HG02840 (cell line): ENCODE results near the gene ZNF366.

Source experiments
- ATAC-seq: cut with Tn5 transposase; IDR thresholded peaks from one replicate; pipeline ENCODE4 v1.9.1; 2021; ENCODE audit warnings: mild to moderate bottlenecking, moderate library complexity, moderate number of reproducible peaks; ENCODE audit not compliant: unreplicated experiment, low FRiP score

ZNF366 gene, protein sequence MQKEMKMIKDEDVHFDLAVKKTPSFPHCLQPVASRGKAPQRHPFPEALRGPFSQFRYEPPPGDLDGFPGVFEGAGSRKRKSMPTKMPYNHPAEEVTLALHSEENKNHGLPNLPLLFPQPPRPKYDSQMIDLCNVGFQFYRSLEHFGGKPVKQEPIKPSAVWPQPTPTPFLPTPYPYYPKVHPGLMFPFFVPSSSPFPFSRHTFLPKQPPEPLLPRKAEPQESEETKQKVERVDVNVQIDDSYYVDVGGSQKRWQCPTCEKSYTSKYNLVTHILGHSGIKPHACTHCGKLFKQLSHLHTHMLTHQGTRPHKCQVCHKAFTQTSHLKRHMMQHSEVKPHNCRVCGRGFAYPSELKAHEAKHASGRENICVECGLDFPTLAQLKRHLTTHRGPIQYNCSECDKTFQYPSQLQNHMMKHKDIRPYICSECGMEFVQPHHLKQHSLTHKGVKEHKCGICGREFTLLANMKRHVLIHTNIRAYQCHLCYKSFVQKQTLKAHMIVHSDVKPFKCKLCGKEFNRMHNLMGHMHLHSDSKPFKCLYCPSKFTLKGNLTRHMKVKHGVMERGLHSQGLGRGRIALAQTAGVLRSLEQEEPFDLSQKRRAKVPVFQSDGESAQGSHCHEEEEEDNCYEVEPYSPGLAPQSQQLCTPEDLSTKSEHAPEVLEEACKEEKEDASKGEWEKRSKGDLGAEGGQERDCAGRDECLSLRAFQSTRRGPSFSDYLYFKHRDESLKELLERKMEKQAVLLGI

DNA sequence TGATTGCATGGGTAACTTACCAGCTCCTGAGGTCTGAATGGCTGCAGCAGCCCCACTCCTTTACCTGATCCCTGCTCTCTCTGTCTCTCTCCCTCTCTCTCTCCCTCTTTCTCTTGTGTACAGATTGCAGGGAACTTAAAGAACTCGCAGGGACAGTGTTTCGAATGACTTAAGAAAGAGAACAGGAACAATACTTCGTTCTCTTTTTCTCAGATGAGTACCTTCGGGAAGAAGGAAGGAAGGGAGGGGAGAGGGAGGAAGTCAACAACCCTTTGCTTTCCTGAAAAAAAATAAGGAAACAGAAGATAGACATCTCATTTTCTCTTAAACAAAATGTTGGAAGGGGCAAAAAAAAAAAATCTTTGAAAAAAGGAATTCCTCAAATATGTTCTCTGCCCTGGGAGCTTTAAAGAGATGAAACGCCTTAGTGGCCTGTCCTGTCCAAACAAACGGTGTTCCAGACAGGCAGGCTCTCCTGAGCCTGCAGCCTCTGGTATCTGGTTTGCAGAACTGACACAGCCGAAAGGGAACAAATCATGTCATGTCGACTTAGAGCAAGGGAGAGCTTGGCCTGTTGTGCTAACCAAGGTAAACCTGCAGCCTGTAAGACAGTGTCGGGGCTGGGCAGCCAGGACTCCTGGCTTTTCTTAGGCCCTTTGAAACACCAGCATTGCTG, at the start of gene ZNF366:
ZNF366 (minus strand) TSS at position 180 of the 676 bp plus-strand sequence. CDS start 45,914 bp downstream, outside the sequence.
- ATAC-seq = no peak

- ATAC-seq = peak; percentile 72
Observed at GRCh38 chr5:72556351-72557166, 49.3 kb upstream of the ZNF366 start.

DNA sequence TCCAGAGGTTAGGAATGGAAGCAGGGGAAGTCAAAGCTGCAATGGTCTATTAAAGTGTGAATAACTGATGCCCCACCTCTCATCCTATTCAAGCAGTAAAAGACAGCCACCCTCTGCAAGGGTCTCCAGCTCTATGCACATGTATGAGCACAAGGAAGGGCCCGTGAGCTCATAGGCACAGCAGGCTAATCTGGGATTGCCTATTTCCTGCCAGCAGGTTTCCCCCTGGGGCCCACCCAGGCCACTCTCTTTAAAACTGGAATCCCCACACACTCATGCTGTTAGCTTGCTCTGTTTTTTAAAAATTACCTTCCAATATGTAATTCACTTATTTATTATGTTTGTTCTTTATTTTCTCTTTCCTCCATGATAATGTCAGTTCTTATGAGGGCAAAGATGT, 48.7 kb upstream of the ZNF366 start:
- no peak for ATAC-seq

- ATAC-seq = no peak
Observed at GRCh38 chr5:72554897-72555296, 47.7 kb upstream of the ZNF366 start.

GRCh38 chr5:72552041-72552557, 44.9 kb upstream of the ZNF366 start:
- no peak for ATAC-seq

GRCh38 chr5:72550595-72550994, 43.4 kb upstream of the ZNF366 start:
- no peak for ATAC-seq

DNA sequence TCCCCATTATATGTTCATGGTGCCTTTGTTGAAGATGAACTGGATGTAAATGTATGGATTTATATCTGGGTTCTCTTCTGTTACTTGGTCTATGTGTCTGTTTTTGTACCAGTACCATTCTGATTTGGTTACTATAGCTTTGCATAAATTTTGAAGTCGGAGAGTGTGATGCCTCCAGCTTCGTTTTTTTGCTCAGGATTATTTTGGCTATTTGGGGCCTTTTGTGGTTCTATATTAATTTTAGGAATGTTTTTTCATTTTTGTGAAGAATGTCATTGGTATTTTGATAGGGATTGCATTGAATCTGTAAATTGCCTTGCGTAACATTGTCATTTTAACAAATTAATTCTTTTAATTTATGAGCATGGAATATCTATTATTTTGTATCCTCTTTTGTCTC, 36.6 kb upstream of the ZNF366 start:
- no peak for ATAC-seq

DNA sequence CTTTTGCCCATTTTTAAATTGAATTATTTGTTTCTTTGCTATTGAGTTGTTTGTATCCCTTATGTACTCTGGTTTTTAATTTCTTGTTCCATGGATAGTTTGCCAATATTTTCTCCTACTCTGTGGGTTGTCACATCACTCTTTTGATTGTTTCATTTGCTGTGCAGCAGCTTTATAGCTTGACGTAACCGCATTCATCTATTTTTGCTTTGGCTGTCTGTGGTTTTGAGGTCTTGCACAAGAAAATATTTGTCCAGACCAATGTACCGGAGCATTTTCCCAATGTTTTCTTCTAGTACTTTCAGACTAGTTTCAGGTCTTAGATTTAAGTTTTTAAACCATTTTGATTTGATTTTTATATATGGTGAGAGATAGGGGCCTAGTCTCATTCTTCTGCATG, 36.2 kb upstream of the ZNF366 start:
- ATAC-seq = no peak

DNA sequence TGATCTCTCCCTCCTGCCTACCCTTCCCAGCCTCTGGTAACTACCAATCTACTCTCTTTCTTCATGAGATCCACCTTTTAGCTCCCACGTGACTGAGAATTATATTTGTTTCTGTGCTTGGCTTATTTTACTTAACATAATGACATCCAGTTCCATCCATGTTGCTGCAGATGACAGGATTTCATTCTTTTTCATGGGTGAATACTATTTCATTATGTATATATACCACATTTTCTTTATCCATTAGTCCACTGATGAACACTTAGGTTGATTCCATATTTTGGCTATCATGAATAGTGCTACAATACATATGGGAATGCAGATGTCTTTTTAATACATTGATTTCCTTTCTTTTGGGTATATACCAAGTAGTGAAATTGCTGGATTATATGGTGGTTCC, 35.5 kb upstream of the ZNF366 start:
- no peak for ATAC-seq

GRCh38 chr5:72541501-72542225, 34.5 kb upstream of the ZNF366 start:
- ATAC-seq = no peak

GRCh38 chr5:72540759-72541438, 33.7 kb upstream of the ZNF366 start:
- no peak for ATAC-seq

DNA sequence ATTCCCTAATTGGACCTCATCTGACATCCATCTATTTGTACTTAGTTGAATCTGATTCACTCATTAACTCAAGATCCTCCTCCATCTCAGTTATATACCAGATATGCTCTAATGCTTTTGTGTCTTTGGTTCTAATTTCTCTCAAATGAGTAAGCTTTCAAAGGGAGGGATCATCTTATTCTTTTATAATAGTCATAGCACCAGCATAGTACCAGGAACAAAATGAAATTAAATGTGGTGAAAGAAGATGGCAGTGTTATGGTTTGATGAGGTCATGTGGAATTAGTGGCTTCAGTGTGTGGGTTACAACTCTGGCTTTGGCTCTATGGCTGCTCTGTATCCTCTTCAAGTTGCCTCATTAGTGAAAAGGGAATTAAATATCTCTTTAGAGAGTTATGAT, 32.5 kb upstream of the ZNF366 start:
- ATAC-seq = no peak

DNA sequence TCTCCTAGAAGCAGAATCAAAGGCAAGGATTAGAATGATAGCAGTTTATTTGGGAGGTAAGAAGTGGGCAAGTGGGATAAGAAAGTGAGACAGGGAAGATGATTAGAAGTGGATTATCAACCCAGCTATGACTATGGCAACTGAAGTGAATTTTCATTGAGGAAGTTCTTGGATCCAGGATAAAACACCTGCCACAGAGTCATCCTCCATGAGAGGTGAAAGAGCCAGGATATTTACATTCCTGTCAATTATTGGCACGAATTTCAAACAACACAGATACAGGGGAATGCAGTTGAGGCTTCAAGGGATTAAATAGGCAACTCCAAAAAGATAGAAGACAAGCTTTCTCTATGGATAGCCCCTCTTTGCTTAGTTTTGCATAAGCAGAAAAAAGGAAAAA, 31.8 kb upstream of the ZNF366 start:
- ATAC-seq = no peak

DNA sequence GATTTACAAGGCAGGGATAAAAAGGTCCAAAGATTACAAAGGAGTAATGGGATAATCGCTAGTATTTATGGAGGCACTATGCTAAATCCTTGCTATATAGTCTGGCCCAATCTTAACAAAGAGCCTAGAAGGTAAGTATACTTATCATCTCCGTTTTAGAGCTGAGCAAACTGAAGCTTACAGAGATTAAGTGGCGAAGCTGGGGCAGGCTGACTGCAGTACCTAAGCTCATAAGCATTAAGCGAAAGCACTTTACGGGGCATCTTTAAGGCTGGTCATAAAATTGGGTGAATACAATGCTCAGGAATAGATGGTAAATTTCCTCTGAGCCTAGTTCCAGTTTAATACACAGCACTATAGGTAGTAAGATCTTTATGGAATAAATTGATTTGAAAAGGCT, 30.0 kb upstream of the ZNF366 start:
- no peak for ATAC-seq

DNA sequence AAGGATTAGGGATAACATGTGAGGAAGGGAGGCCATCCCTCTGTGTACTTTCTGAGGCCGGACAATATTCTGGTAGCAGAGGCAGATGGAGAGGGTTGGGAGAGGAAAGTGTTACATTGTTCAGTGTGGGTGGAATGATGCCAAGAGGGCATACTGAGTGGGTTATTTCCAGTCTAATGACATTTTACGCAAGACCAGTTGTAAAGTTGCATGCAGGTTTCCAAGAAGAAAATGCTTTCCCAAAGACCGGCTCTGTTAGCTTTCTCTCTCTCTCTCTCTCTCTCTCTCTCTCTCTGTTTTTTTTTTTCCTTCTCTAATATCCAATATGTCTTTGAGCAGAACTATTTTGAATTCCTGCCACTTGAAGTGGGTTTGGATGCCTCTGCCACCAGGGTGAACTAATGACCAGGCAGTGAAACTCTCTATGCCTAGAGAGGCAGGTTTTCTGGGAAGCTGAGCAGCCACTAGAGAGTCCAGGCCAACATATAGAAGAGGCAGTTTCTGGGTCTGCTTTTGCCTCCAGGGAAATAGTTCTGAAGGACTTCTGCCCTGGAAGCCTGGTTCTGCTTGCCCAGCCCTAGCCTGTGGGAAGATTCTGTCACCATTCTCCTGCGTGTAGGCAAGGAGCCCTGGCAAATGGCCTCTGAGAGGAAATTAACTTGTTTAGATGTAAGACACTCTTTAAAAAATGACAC, 24.4 kb upstream of the ZNF366 start:
- no peak for ATAC-seq

DNA sequence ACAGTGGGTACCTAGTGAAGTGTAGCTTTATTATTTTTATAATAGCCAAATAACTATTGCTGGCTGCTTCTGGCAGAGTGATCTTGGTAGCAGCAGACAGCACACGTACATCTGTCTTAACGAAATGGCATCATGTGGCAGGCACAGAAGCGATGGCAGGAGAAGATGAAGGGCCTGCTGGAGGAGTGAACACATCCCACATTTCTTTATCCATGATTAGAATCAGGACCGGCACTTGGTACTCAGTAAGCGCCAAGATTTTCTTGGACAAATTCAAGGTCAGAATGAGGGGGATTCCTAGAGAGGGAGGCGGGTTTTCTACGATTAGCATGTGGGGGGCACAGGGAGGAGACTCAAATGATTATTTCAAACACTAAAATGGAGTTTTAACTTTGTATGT, 23.0 kb upstream of the ZNF366 start:
- no peak for ATAC-seq

GRCh38 chr5:72529383-72529782, 22.2 kb upstream of the ZNF366 start:
- ATAC-seq = no peak

DNA sequence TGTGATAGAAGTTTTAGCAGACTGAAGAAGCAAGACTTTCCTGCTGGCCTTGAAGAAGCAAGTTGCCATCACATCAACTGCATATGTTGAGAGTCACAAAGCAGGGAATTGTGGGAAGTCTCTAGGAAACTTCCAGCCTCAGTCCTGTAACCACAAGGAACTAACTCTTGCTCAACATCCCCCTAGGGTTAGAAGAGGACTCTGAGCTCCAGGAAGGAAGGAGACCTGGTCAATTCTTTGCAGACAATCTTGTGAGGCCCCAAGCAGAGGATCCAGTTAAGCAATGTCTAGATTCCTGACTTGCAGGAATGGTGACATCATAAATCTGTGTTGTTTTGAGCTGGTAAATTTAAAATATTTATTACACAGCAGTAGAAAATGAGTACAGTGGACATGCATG, 18.6 kb upstream of the ZNF366 start:
- ATAC-seq = no peak
